ENCODE measurements around the gene FBXO44.

The FBXO44 gene

DNA sequence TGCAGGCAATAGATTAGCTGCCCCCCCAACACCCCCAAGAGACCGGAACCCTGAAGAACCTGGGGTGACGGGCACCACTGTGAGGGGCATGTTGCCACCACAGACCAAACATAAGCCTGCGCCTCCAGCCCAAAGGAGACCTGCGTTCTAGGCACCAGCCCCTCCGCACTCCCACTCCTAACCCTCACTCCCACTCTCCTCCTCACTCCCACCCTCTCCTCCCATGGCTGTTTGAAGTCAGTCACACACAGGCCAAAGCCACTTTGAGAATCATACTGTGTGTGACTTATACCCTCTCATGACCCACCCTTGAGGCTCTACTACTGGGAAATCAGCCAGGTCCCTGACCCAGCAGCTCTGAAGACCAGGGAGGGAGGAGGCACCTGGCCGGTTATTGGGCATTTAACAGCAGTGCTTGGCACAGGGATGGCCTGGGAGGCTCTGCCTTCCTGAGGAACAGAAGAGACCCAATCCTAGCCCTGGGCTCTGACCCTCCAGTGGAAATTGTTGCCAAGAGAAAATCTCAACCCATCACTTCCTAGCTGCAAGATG is 44.0 kb upstream of the FBXO44 start:
- no peak for TF ChIP-seq EZH2 (IDR thresholded peaks at IDR 0.05; ENCODE audit: borderline replicate concordance, low read depth, low read length, severe bottlenecking)
- TF ChIP-seq, protein P1, sequence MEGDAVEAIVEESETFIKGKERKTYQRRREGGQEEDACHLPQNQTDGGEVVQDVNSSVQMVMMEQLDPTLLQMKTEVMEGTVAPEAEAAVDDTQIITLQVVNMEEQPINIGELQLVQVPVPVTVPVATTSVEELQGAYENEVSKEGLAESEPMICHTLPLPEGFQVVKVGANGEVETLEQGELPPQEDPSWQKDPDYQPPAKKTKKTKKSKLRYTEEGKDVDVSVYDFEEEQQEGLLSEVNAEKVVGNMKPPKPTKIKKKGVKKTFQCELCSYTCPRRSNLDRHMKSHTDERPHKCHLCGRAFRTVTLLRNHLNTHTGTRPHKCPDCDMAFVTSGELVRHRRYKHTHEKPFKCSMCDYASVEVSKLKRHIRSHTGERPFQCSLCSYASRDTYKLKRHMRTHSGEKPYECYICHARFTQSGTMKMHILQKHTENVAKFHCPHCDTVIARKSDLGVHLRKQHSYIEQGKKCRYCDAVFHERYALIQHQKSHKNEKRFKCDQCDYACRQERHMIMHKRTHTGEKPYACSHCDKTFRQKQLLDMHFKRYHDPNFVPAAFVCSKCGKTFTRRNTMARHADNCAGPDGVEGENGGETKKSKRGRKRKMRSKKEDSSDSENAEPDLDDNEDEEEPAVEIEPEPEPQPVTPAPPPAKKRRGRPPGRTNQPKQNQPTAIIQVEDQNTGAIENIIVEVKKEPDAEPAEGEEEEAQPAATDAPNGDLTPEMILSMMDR (IDR thresholded peaks at IDR 0.05; ENCODE audit: borderline replicate concordance, extremely low read depth, low read length, poor library complexity, severe bottlenecking), result no peak
- H3K27ac ChIP-seq (ENCODE audit: low read length), result no peak overlapping the region
- H3K4me1 ChIP-seq (ENCODE audit: insufficient read depth, low read length), result no peaks in the 10 kb centered on the region
- peaks cover 3% of the 10 kb centered on the region for H3K27me3 ChIP-seq (ENCODE audit: insufficient read depth, low read length, poor library complexity)
- no peaks in the 10 kb centered on the region for H3K36me3 ChIP-seq (ENCODE audit: insufficient read depth, low read length)
- no peak overlapping the region for H3K4me3 ChIP-seq (ENCODE audit: low read depth in 1 of 2, low read length in 2 of 2)
- no peak for DNase-seq
- no peak overlapping the region for H3K9ac ChIP-seq (ENCODE audit: low read depth, low read length)
- H3K79me2 ChIP-seq (ENCODE audit: insufficient read depth, low read length), result no peaks in the 10 kb centered on the region
- no peak for ATAC-seq (ENCODE audit: insufficient read depth, low read depth)
- no peaks in the 10 kb centered on the region for H3K9me3 ChIP-seq (ENCODE audit: insufficient read depth, low read length, severe bottlenecking)
- H3K4me2 ChIP-seq (ENCODE audit: insufficient read depth, low read length), result no peak overlapping the region
- H2AFZ ChIP-seq (ENCODE audit: low read depth, low read length), result no peak overlapping the region
- H4K20me1 ChIP-seq (ENCODE audit: insufficient read depth, low read length), result no peaks in the 10 kb centered on the region

DNA sequence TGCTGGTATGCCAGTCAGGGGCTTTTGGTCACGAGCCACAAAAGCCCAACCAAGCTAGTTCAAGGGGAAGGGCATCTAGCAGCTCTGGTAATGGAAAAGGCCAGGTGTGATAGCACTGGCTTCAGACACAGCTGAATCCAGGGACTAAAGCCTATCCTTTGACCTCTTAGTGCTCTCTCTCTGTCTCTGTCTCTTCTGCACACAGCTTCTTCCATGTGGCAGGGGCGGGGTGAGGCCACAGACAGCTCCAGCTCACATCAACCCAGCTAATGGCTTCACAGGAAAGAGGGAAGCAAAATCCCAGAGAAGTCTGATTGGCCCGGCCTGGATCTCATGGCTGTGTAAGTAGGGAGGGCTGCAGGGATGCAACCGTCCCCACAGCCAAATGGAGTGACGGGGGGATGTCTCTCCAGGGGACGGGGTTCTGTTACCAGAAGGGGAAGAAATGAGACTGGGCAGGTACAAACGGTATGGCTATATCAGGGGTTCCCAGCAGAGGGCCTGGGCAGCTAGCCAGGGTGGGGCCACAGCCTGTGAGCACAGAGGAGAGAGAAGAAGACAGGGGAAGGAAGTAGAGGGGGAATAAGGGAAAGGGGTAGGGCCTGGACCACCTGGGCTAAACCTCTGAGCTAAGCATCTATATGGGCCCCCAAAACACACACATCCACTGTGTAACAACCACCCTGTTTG is 42.9 kb upstream of the FBXO44 start:
- peaks cover 5% of the 10 kb centered on the region for H3K27me3 ChIP-seq (ENCODE audit: insufficient read depth, low read length, poor library complexity)
- H3K4me2 ChIP-seq (ENCODE audit: insufficient read depth, low read length), result no peak overlapping the region
- no peak overlapping the region for H3K4me3 ChIP-seq (ENCODE audit: low read depth in 1 of 2, low read length in 2 of 2)
- H3K36me3 ChIP-seq (ENCODE audit: insufficient read depth, low read length), result no peaks in the 10 kb centered on the region
- no peak overlapping the region for H3K9ac ChIP-seq (ENCODE audit: low read depth, low read length)
- no peak for ATAC-seq (ENCODE audit: insufficient read depth, low read depth)
- no peak for TF ChIP-seq EZH2 (IDR thresholded peaks at IDR 0.05; ENCODE audit: borderline replicate concordance, low read depth, low read length, severe bottlenecking)
- TF ChIP-seq, protein P1 (IDR thresholded peaks at IDR 0.05; ENCODE audit: borderline replicate concordance, extremely low read depth, low read length, poor library complexity, severe bottlenecking), result no peak
- no peaks in the 10 kb centered on the region for H3K9me3 ChIP-seq (ENCODE audit: insufficient read depth, low read length, severe bottlenecking)
- H3K79me2 ChIP-seq (ENCODE audit: insufficient read depth, low read length), result no peaks in the 10 kb centered on the region
- no peak overlapping the region for H2AFZ ChIP-seq (ENCODE audit: low read depth, low read length)
- DNase-seq, result no peak
- H4K20me1 ChIP-seq (ENCODE audit: insufficient read depth, low read length), result peaks cover 3% of the 10 kb centered on the region; the same call in 1 of the 2 replicates
- H3K27ac ChIP-seq (ENCODE audit: low read length), result no peak overlapping the region
- no peaks in the 10 kb centered on the region for H3K4me1 ChIP-seq (ENCODE audit: insufficient read depth, low read length)

DNA sequence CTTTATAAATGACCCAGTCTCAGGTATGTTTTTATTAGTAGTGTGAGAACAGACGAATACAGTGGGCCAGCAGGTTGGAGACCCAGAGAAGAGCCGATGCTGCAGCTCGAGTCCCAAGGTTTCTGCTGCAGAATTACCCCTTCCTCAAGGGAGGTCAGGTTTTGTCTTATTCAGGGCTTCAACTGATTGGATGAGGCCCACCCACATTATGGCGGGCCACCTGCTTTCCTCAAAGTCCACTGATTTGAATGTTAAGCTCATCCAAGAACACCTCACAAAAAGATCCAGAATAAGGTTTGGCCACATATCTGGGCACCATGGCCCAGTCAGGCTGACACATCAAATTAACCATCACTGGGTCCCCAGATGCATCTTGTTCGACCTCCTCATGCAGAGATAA is 41.3 kb upstream of the FBXO44 start:
- Histone ChIP-seq H3K79me2 (ENCODE audit: insufficient read depth, low read length) (no peaks in the 10 kb centered on the region), H3K27ac (ENCODE audit: low read length) (no peak overlapping the region), H3K36me3 (ENCODE audit: insufficient read depth, low read length) (no peaks in the 10 kb centered on the region), H3K4me3 (ENCODE audit: low read depth in 1 of 2, low read length in 2 of 2) (no peak overlapping the region), H3K9ac (ENCODE audit: low read depth, low read length) (no peak overlapping the region), H4K20me1 (ENCODE audit: insufficient read depth, low read length) (peaks cover 3% of the 10 kb centered on the region; the same call in 1 of the 2 replicates), H3K27me3 (ENCODE audit: insufficient read depth, low read length, poor library complexity) (peaks cover 5% of the 10 kb centered on the region), H3K4me2 (ENCODE audit: insufficient read depth, low read length) (no peak overlapping the region), H2AFZ (ENCODE audit: low read depth, low read length) (no peak overlapping the region), H3K4me1 (ENCODE audit: insufficient read depth, low read length) (no peaks in the 10 kb centered on the region), H3K9me3 (ENCODE audit: insufficient read depth, low read length, severe bottlenecking) (no peaks in the 10 kb centered on the region)
- no peak for TF ChIP-seq EZH2 (IDR thresholded peaks at IDR 0.05; ENCODE audit: borderline replicate concordance, low read depth, low read length, severe bottlenecking)
- TF ChIP-seq, protein P1 (IDR thresholded peaks at IDR 0.05; ENCODE audit: borderline replicate concordance, extremely low read depth, low read length, poor library complexity, severe bottlenecking), result no peak
- ATAC-seq (ENCODE audit: insufficient read depth, low read depth) (no peak), DNase-seq (no peak)
